Breast epithelium (tissue), 4 donors: ENCODE data around the gene HTR5A. TPM values are rescaled to one million over a fixed set of nuclear protein-coding genes. Genes with fewer than 3 reads are reported as not detected.

ENCODE experiments used
- DNase-seq, 2 donors: peaks; one replicate each; pipeline ENCODE4 v3.0.0-alpha.2; 2019; ENCODE audit warnings: low spot score in 2 of 2
- H3K27ac ChIP-seq, 2 donors: fragments of 200-600 bp; sonication (generic) in 1 of 2; one replicate each; pipeline ENCODE4 v1.5.1; 2016 to 2019; ENCODE audit warnings: mild to moderate bottlenecking in 1 of 2
- H3K27me3 ChIP-seq, 2 donors: fragments of 200-600 bp; sonication (generic) in 1 of 2; one replicate each; pipeline versions ENCODE4 v1.5.1 to v1.6.0; 2017 to 2019; ENCODE audit warnings: control low read depth in 1 of 2, mild to moderate bottlenecking in 1 of 2
- H3K36me3 ChIP-seq: fragments of 200-600 bp; one replicate; pipeline ENCODE4 v1.5.1; 2019
- H3K4me1 ChIP-seq, 2 donors: fragments of 200-600 bp; sonication (generic); one replicate each; pipeline ENCODE4 v1.5.1; 2016 to 2019; ENCODE audit warnings: control low read depth in 1 of 2
- H3K4me3 ChIP-seq, 3 donors: fragments of 200-600 bp; sonication (generic); 1 replicate in 2 of 3; 2 replicates in 1 of 3; pipeline ENCODE4 v1.5.1; 2016 to 2019; ENCODE audit warnings: mild to moderate bottlenecking in 3 of 3, moderate library complexity in 2 of 3
- H3K9me3 ChIP-seq, 2 donors: fragments of 200-600 bp; sonication (generic) in 1 of 2; one replicate each; pipeline ENCODE4 v1.5.1; 2016 to 2019; ENCODE audit warnings: control low read depth in 1 of 2
- CTCF ChIP-seq, 3 donors: fragments of 450-650 bp; IDR thresholded peaks; one replicate each; pipeline ENCODE4 v1.5.1; 2016 to 2017; ENCODE audit warnings: antibody characterized with exemption in 3 of 3, mild to moderate bottlenecking in 3 of 3, moderate library complexity in 3 of 3
- POLR2A ChIP-seq: fragments of 450-650 bp; IDR thresholded peaks from one replicate; pipeline ENCODE4 v1.6.1; 2016; ENCODE audit warnings: antibody characterized with exemption, mild to moderate bottlenecking, moderate library complexity
- POLR2AphosphoS5 ChIP-seq, 3 donors: sonication (generic); formaldehyde crosslinking; IDR thresholded peaks; one replicate each; pipeline ENCODE4 v1.6.1; 2017; ENCODE audit warnings: antibody characterized with exemption in 3 of 3
- intact Hi-C: fragments of 100-400 bp; cut with DNase I; formaldehyde crosslinking; loops from one replicate; pipeline ENCODE4 v1.15.1; 2023; ENCODE audit warnings: low total_unique reads
- total RNA-seq, 3 donors: library from RNA; depleted of rRNA; stranded (reverse); fragments of >200 nt; gene quantifications; one replicate each; pipeline ENCODE4 v1.1.0, GENCODE V29; 2016

HTR5A gene
- total RNA-seq, 3 donors from 2014 or later, result not detected

GRCh38 chr7:155123413-155123812 lies 53.3 kb downstream of the HTR5A start:
- DNase-seq, result no peak
- Histone ChIP-seq H3K4me1 (no peaks in the 10 kb centered on the region), H3K9me3 (peaks cover 0 to 15% of the 10 kb centered on the region in 2 donors), H3K27ac (no peak overlapping the region), H3K36me3 (no peaks in the 10 kb centered on the region), H3K27me3 (no peaks in the 10 kb centered on the region), H3K4me3 (no peak overlapping the region)
- intact Hi-C loops, result no loop called here
- TF ChIP-seq POLR2A (no peak), POLR2AphosphoS5 (IDR thresholded peaks at IDR 0.05) (no peak), CTCF (IDR thresholded peaks at IDR 0.05) (no peak)

- no peak for DNase-seq
- H3K27ac ChIP-seq, result no peak overlapping the region
- peaks cover 0 to 14% of the 10 kb centered on the region in 2 donors for H3K9me3 ChIP-seq
- H3K27me3 ChIP-seq, result no peaks in the 10 kb centered on the region
- H3K4me1 ChIP-seq, result no peaks in the 10 kb centered on the region
- H3K4me3 ChIP-seq, result no peak overlapping the region
- H3K36me3 ChIP-seq, result no peaks in the 10 kb centered on the region
- TF ChIP-seq POLR2A (no peak), CTCF (IDR thresholded peaks at IDR 0.05) (no peak), POLR2AphosphoS5 (IDR thresholded peaks at IDR 0.05) (no peak)
- intact Hi-C loops, result no loop called here
Measured at GRCh38 chr7:155124706-155125105, 54.6 kb downstream of the HTR5A start.

- no peak overlapping the region for H3K4me3 ChIP-seq
- no peaks in the 10 kb centered on the region for H3K4me1 ChIP-seq
- no peak for DNase-seq
- H3K9me3 ChIP-seq, result no peaks in the 10 kb centered on the region
- no peaks in the 10 kb centered on the region for H3K36me3 ChIP-seq
- intact Hi-C loops, result no loop called here
- H3K27me3 ChIP-seq, result no peaks in the 10 kb centered on the region
- H3K27ac ChIP-seq, result no peak overlapping the region
- TF ChIP-seq POLR2A (no peak), CTCF (IDR thresholded peaks at IDR 0.05) (no peak), POLR2AphosphoS5 (IDR thresholded peaks at IDR 0.05) (no peak)
Measured at GRCh38 chr7:155129186-155129585, 59.1 kb downstream of the HTR5A start.

GRCh38 chr7:155129789-155130188 lies 59.7 kb downstream of the HTR5A start:
- Histone ChIP-seq H3K4me1 (no peaks in the 10 kb centered on the region), H3K27ac (no peak overlapping the region), H3K27me3 (no peaks in the 10 kb centered on the region), H3K36me3 (no peaks in the 10 kb centered on the region), H3K4me3 (no peak overlapping the region), H3K9me3 (no peaks in the 10 kb centered on the region)
- no peak for DNase-seq
- TF ChIP-seq POLR2AphosphoS5 (IDR thresholded peaks at IDR 0.05) (no peak), POLR2A (no peak), CTCF (IDR thresholded peaks at IDR 0.05) (no peak)
- intact Hi-C loops, result no loop called here

- intact Hi-C loops, result no loop called here
- Histone ChIP-seq H3K36me3 (no peaks in the 10 kb centered on the region), H3K27me3 (no peaks in the 10 kb centered on the region), H3K4me3 (no peak overlapping the region), H3K9me3 (no peaks in the 10 kb centered on the region), H3K27ac (no peak overlapping the region), H3K4me1 (no peaks in the 10 kb centered on the region)
- DNase-seq, result no peak
- TF ChIP-seq POLR2AphosphoS5 (IDR thresholded peaks at IDR 0.05) (no peak), CTCF (IDR thresholded peaks at IDR 0.05) (no peak), POLR2A (no peak)
Measured at GRCh38 chr7:155130493-155130892, 60.4 kb downstream of the HTR5A start.
